Psoas muscle (tissue), 8 donors: ENCODE results near the gene ST6GALNAC2. TPM values are rescaled to one million over a fixed set of nuclear protein-coding genes. Genes with fewer than 3 reads are reported as not detected.
"Not testable (repeated sequence)": the region's sequence is repeated elsewhere in the genome, so short reads cannot be mapped to it uniquely, and the experiment has no call there.

Experiments
- ATAC-seq, 4 donors: fragments of 200-7000 bp; cut with Tn5 transposase; one replicate each; pipeline ENCODE4 v1.9.1; 2020; ENCODE audit warnings: moderate library complexity in 3 of 4, mild to moderate bottlenecking in 2 of 4
- DNase-seq, 2 donors: peaks; one replicate each; pipeline ENCODE4 v3.0.0-alpha.2; 2020
- H3K27ac ChIP-seq: fragments of 200-600 bp; one replicate; pipeline ENCODE4 v1.8.0; 2022
- H3K27me3 ChIP-seq, 3 donors: fragments of 200-600 bp in 1 of 3; one replicate each; pipeline versions ENCODE4 v1.6.1 to v1.8.0; 2013 to 2022; ENCODE audit warnings: low read length in 2 of 3, mild to moderate bottlenecking in 2 of 3, moderate library complexity in 1 of 3; ENCODE audit not compliant: insufficient read depth in 3 of 3
- H3K36me3 ChIP-seq, 2 donors: fragments of 200-600 bp in 1 of 2; one replicate each; pipeline versions ENCODE4 v1.6.1 to v1.8.0; 2013 to 2022; ENCODE audit warnings: low read depth in 1 of 2, mild to moderate bottlenecking in 1 of 2, moderate library complexity in 1 of 2; ENCODE audit not compliant: insufficient read depth in 1 of 2
- H3K4me1 ChIP-seq: fragments of 200-600 bp; one replicate; pipeline ENCODE4 v1.8.0; 2022
- H3K4me3 ChIP-seq: fragments of 200-600 bp; one replicate; pipeline ENCODE4 v1.8.0; 2022; ENCODE audit warnings: mild to moderate bottlenecking
- H3K9me3 ChIP-seq: fragments of 200-600 bp; one replicate; pipeline ENCODE4 v1.8.0; 2022
- WGBS, 3 donors: extraction: QIAGEN DNeasy Blood & Tissue Kit; methylation state at CpG; one replicate each; pipeline versions ENCODE4 v1.1.6 to v1.1.7; 2013; 5-methylcytosine and 5-hydroxymethylcytosine counted together
- intact Hi-C, 2 donors: fragments of 100-400 bp; cut with DNase I; formaldehyde crosslinking; loops; one replicate each; pipeline versions ENCODE4 v1.11.0 to v1.14.2; 2022
- polyA plus RNA-seq, 3 donors: library from polyadenylated mRNA; stranded (reverse); fragments of 200-250 nt; gene quantifications; one replicate each; pipeline ENCODE4 v1.2.3, GENCODE V29; 2013
- total RNA-seq, 4 donors: library from RNA; stranded (reverse); fragmentation: NEBNext Ultra II Directional in 2 of 4; extraction: Animal tissue kit (Norgen Biotek cat#: 25700) in 2 of 4; gene quantifications; one replicate each; pipeline versions ENCODE4 v1.2.1 to v1.2.4, GENCODE V29; 2021 to 2023
- TF ChIP-seq, protein P1 (sequence below): fragments of 200-600 bp; IDR thresholded peaks from one replicate; pipeline ENCODE4 v1.8.0; 2022; ENCODE audit warnings: antibody characterized with exemption
- donor health status: healthy with polysubstance abuse.
- donor health status: DM: no; HTN: no; CAD: no; lungs with moderate emphysema.
- donor health status: Bipolar disorder and iron deficiency.
- donor health status: healthy.
- donor health status: DM: yes; HTN: yes; CAD: no.
- donor health status: DM: no; HTN: no; CAD: no.
- donor health status: DM: no; HTN: no; CAD: no.
- donor health status: DM: yes; HTN: yes; CAD: no.

The ST6GALNAC2 gene
- total and polyA plus RNA-seq, 7 donors, result 1.2 to 17.8 (median 8.7) TPM

GRCh38 chr17:76623271-76624146 lies 37.8 kb upstream of the ST6GALNAC2 start:
- no peak overlapping the region for H3K27ac ChIP-seq
- no peaks in the 10 kb centered on the region for H3K9me3 ChIP-seq
- peak; percentile 86 to 99 (median 94) for ATAC-seq
- H3K4me1 ChIP-seq, result peaks cover 4% of the 10 kb centered on the region
- no peak overlapping the region for H3K4me3 ChIP-seq
- no peaks in the 10 kb centered on the region for H3K27me3 ChIP-seq
- H3K36me3 ChIP-seq, result no peaks in the 10 kb centered on the region
- TF ChIP-seq, protein P1, sequence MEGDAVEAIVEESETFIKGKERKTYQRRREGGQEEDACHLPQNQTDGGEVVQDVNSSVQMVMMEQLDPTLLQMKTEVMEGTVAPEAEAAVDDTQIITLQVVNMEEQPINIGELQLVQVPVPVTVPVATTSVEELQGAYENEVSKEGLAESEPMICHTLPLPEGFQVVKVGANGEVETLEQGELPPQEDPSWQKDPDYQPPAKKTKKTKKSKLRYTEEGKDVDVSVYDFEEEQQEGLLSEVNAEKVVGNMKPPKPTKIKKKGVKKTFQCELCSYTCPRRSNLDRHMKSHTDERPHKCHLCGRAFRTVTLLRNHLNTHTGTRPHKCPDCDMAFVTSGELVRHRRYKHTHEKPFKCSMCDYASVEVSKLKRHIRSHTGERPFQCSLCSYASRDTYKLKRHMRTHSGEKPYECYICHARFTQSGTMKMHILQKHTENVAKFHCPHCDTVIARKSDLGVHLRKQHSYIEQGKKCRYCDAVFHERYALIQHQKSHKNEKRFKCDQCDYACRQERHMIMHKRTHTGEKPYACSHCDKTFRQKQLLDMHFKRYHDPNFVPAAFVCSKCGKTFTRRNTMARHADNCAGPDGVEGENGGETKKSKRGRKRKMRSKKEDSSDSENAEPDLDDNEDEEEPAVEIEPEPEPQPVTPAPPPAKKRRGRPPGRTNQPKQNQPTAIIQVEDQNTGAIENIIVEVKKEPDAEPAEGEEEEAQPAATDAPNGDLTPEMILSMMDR, result peak; percentile 95
- intact Hi-C loops, result loop anchor here (1.0 to 5.0 kb wide), 2 partner anchors 100 to 101 kb away; no protein-coding TSS in a partner anchor
- peak; percentile 78 to 86 for DNase-seq
- 24 to 30% (median 27%) methylated on average over 18 of the region's 18 CpGs for WGBS, 3 donors

GRCh38 chr17:76617838-76618237 lies 32.2 kb upstream of the ST6GALNAC2 start:
- Histone ChIP-seq H3K27ac (no peak overlapping the region), H3K4me3 (no peak overlapping the region), H3K27me3 (no peaks in the 10 kb centered on the region), H3K4me1 (no peaks in the 10 kb centered on the region), H3K36me3 (no peaks in the 10 kb centered on the region), H3K9me3 (no peaks in the 10 kb centered on the region)
- ATAC-seq (no peak), DNase-seq (no peak)
- TF ChIP-seq, protein P1, result no peak
- WGBS, 3 donors, result 75 to 83% (median 79%) methylated on average over 2 of the region's 2 CpGs
- intact Hi-C loops, result no loop called here

GRCh38 chr17:76614912-76615617 lies 29.4 kb upstream of the ST6GALNAC2 start:
- Histone ChIP-seq H3K36me3 (no peaks in the 10 kb centered on the region), H3K4me3 (no peak overlapping the region), H3K27me3 (no peaks in the 10 kb centered on the region), H3K27ac (no peak overlapping the region), H3K9me3 (no peaks in the 10 kb centered on the region), H3K4me1 (no peaks in the 10 kb centered on the region)
- WGBS, 3 donors, result 90 to 98% (median 95%) methylated on average over 21 to 28 of the region's 28 CpGs
- TF ChIP-seq, protein P1, result no peak
- DNase-seq, result no peak
- ATAC-seq, result no peak
- intact Hi-C loops, result no loop called here

DNA sequence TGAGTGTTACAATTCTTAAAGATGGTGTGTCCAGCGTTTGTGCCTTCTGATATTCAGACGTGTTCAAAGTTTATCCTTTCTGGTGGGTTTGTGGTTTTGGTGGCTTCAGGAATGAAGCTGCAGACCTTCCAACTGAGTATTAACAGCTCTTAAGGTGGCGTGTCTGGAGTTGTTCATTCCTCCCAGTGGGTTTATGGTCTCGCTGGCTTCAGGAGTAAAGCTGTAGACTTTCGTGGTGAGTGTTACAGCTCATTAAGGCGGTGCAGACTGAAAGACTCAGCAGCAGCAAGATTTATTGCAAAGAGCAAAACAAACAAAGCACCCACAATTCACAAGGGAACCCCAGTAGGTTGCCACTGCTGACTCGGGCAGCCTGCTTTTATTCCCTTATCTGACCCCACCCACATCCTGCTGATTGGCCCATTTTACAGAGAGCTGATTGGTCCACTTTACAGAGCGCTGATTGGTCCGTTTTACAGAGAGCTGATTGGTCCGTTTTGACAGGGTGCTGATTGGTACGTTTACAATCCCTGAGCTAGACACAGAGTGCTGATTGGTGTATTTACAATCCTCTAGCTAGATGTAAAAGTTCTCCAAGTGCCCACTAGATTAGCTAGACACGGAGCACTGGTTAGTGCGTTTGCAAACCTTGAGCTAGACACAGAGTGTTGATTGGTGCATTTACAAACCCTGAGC lies 28.6 kb upstream of the ST6GALNAC2 start:
- ATAC-seq, intact Hi-C loops, H3K36me3 ChIP-seq, DNase-seq, H3K4me3 ChIP-seq, H3K27me3 ChIP-seq, H3K4me1 ChIP-seq, H3K27ac ChIP-seq, H3K9me3 ChIP-seq: not testable (repeated sequence)
- WGBS, 3 donors, result 65 to 73% (median 69%) methylated on average over 13 of the region's 13 CpGs
